ENCODE data around the gene STUM. TPM values are rescaled to one million over a fixed set of nuclear protein-coding genes. Genes with fewer than 3 reads are reported as not detected.

STUM gene
- total RNA-seq, 8 experiments from 2014 or later, result 0.09 to 4.2 (median 0.47) TPM

- no peak overlapping the region for H3K4me3 ChIP-seq
- H3K27ac ChIP-seq, result no peak overlapping the region
- H3K4me1 ChIP-seq (replicated peaks in 1 of 2), result peaks cover 36 to 54% of the 10 kb centered on the region in 2 donors
- in situ Hi-C loops (cut with MboI; ENCODE audit: low pct_unique_long_range_greater_than_20kb in 2 of 9, low sequenced_read_pairs in 9 of 9, unreplicated experiment in 9 of 9), result no loop called here
- peak in 1 of 8 experiments; percentile 5 for ATAC-seq (replicated peaks in 6 of 8)
- 78 to 96% (median 91%) methylated on average over 2 to 8 of the region's 11 CpGs; no CpG with 5 or more reads in 4 of the 10 experiments for WGBS, 10 experiments
Observed at GRCh38 chr1:226653311-226653921, 104.9 kb downstream of the STUM start.

DNA sequence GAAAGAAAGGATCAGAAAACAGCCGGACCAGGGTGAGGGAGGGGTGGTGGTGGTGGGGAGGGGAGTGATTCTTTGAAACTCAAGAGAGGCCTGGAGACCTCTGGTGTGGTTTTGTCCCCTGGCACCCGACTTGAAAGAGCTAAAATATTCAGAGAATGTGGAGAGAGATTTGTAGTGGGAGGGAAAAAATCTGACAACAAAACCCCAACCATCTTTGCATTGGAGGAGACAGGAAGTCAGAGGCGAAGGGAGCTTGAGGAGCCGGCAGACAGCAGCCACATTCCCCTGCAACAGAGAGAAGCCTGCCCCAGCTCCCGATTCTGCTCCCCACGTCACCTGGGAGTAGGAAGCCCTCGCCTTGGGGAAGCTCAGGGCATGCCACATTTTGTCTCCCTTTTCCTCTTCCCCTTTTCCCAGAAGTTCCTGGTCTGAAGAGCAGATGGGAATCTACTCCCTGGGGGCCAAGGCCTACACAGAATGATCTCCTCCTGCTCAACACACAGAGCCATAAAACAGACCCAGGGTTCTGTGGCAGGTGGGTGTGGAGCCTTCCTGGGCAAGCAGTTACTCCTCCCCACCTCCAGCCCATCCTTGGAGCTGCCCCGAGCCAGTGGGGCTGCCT, 105.6 kb downstream of the STUM start:
- in situ Hi-C loops (cut with MboI; ENCODE audit: low pct_unique_long_range_greater_than_20kb in 2 of 9, low sequenced_read_pairs in 9 of 9, unreplicated experiment in 9 of 9), result no loop called here
- ATAC-seq (replicated peaks in 6 of 8), result peak in 6 of 8 experiments; percentile 30 to 64 (median 38)
- WGBS, 10 experiments, result 20 to 90% (median 47%) methylated on average over 1 to 3 of the region's 8 CpGs; no CpG with 5 or more reads in 3 of the 10 experiments
- H3K27ac ChIP-seq, result peak overlapping the region in 1 of 2 donors; percentile 36
- peaks cover 40 to 59% of the 10 kb centered on the region in 2 donors for H3K4me1 ChIP-seq (replicated peaks in 1 of 2)
- H3K4me3 ChIP-seq, result no peak overlapping the region

GRCh38 chr1:226654668-226655055, 106.1 kb downstream of the STUM start:
- no peak overlapping the region for H3K4me3 ChIP-seq
- 48 to 85% (median 79%) methylated on average over 2 to 8 of the region's 8 CpGs; no CpG with 5 or more reads in 3 of the 10 experiments for WGBS, 10 experiments
- peak overlapping the region in 1 of 2 donors; percentile 36 for H3K27ac ChIP-seq
- ATAC-seq (replicated peaks in 6 of 8), result no peak
- in situ Hi-C loops (cut with MboI; ENCODE audit: low pct_unique_long_range_greater_than_20kb in 2 of 9, low sequenced_read_pairs in 9 of 9, unreplicated experiment in 9 of 9), result no loop called here
- H3K4me1 ChIP-seq (replicated peaks in 1 of 2), result peaks cover 40 to 59% of the 10 kb centered on the region in 2 donors

GRCh38 chr1:226655251-226656163, 106.9 kb downstream of the STUM start:
- in situ Hi-C loops (cut with MboI; ENCODE audit: low pct_unique_long_range_greater_than_20kb in 2 of 9, low sequenced_read_pairs in 9 of 9, unreplicated experiment in 9 of 9), result no loop called here
- no peak for ATAC-seq (replicated peaks in 6 of 8)
- Histone ChIP-seq H3K4me1 (replicated peaks in 1 of 2) (peaks cover 33 to 55% of the 10 kb centered on the region in 2 donors), H3K27ac (no peak overlapping the region), H3K4me3 (no peak overlapping the region)
- 20 to 100% (median 81%) methylated on average over 1 to 8 of the region's 12 CpGs; no CpG with 5 or more reads in 1 of the 10 experiments for WGBS, 10 experiments

DNA sequence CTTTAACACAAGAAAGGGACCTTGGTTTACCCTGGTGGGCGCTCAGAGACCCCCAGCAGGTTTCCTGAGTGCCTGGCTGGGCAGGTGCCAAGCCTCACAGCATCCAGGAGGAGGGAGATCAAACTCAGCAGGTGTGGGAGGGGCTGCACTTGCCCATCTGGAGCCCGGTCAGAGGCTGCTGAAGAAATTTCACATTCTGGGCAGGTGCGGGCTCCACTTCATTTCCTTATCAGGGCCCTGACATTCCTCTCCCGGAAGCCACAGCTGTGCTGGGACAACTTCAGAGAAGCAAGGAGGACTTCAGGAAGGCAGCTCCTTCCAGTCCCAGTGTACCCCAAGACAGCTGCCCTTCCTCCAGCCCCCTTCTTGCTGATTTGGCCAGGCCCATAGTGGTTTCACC, 107.6 kb downstream of the STUM start:
- Histone ChIP-seq H3K4me1 (replicated peaks in 1 of 2) (peaks cover 35 to 59% of the 10 kb centered on the region in 2 donors), H3K4me3 (no peak overlapping the region), H3K27ac (no peak overlapping the region)
- in situ Hi-C loops (cut with MboI; ENCODE audit: low pct_unique_long_range_greater_than_20kb in 2 of 9, low sequenced_read_pairs in 9 of 9, unreplicated experiment in 9 of 9), result no loop called here
- no peak for ATAC-seq (replicated peaks in 6 of 8)
- 80 to 100% (median 91%) methylated on average over 1 to 4 of the region's 4 CpGs; no CpG with 5 or more reads in 6 of the 10 experiments for WGBS, 10 experiments

DNA sequence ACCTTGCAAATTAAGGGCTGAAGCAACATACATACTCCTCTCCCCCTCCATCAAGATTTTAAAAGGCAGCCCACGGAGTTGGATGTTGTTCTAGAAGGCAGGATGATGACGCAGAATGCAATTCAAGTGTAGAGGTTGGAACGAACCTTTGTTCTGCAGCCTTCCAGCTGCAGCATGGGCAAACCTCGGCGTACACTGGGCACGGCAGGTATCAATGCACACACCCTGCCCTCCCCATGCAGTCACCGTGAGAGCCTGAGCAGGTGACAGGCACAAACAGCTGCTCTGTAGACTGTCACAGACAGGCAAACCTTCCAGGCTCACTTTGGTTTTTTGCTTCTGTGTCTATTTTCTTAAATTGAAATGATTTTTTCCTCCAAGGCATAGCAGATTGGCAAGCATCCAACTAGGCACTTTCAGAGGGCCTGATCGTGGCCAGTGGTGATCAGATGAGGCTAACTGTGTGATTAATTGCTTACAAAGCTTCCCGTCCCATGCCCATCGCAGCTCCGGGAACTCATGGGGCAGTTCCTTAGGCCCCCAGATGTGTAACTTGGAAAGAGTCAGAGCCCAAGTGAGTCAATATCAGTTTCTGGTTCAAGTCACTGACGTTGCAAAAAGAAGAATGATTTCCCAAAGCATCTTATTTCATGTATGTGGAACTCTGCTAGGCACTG, 108.2 kb downstream of the STUM start:
- Histone ChIP-seq H3K4me1 (replicated peaks in 1 of 2) (peaks cover 35 to 60% of the 10 kb centered on the region in 2 donors), H3K4me3 (no peak overlapping the region), H3K27ac (no peak overlapping the region)
- WGBS, 10 experiments, result 13 to 75% (median 65%) methylated on average over 1 to 12 of the region's 12 CpGs; no CpG with 5 or more reads in 2 of the 10 experiments
- peak in 7 of 8 experiments; percentile 19 to 77 (median 30) for ATAC-seq (replicated peaks in 6 of 8)
- in situ Hi-C loops (cut with MboI; ENCODE audit: low pct_unique_long_range_greater_than_20kb in 2 of 9, low sequenced_read_pairs in 9 of 9, unreplicated experiment in 9 of 9), result no loop called here

DNA sequence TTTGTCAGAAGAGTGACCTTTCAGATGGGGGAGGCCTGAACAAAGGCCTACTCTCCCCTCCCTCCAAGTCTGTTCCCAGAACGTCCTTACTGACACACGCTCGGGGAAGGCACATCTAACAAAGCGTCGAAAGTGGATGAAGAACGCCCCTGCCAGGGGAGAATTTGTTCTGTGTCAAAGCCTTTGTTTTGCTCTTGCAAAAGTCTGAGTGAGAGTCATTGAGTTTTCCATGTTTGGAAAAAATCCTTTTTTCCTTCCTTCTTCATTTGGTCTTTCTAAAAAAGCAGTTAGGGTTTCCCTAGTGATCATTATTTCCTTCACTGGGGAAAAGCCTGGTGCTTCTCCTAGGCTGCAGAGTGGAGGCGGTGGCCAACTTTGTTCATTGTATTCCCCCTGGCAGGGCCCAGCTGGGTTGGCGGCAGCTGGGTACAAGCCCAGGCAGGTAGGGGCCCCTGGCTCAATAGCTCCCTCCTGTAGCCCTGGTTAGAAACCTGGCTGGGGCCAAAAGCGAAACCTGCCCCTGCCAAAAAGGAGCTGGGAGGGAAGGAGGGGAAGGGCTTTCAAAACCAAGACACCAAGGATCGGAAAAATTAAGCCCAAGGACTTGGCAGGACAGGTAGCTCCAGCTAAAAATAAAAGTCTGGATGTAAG, 109.5 kb downstream of the STUM start:
- Histone ChIP-seq H3K4me1 (replicated peaks in 1 of 2) (peaks cover 44 to 73% of the 10 kb centered on the region in 2 donors), H3K4me3 (no peak overlapping the region), H3K27ac (no peak overlapping the region)
- in situ Hi-C loops (cut with MboI; ENCODE audit: low pct_unique_long_range_greater_than_20kb in 2 of 9, low sequenced_read_pairs in 9 of 9, unreplicated experiment in 9 of 9), result no loop called here
- peak in 4 of 8 experiments; percentile 15 to 46 (median 25) for ATAC-seq (replicated peaks in 6 of 8)
- WGBS, 10 experiments, result 20 to 100% (median 45%) methylated on average over 1 to 10 of the region's 10 CpGs; no CpG with 5 or more reads in 1 of the 10 experiments

- no peak overlapping the region for H3K27ac ChIP-seq
- no peak for ATAC-seq (replicated peaks in 6 of 8)
- WGBS, 10 experiments, result 85 to 100% (median 93%) methylated on average over 1 to 19 of the region's 22 CpGs; no CpG with 5 or more reads in 3 of the 10 experiments
- peaks cover 45 to 74% of the 10 kb centered on the region in 2 donors for H3K4me1 ChIP-seq (replicated peaks in 1 of 2)
- in situ Hi-C loops (cut with MboI; ENCODE audit: low pct_unique_long_range_greater_than_20kb in 2 of 9, low sequenced_read_pairs in 9 of 9, unreplicated experiment in 9 of 9), result no loop called here
- no peak overlapping the region for H3K4me3 ChIP-seq
Observed at GRCh38 chr1:226658546-226659125, 110.1 kb downstream of the STUM start.

Other genes with a start within 250 kb of the STUM start
- 10 to 100 TPM in 1 of 8 experiments, 1 to 10 TPM in 7; 2.0 to 14.1 (median 5.7) TPM for gene LIN9, start 239.6 kb upstream of the STUM start, total RNA-seq
- gene PARP1, start 140.7 kb upstream of the STUM start, total RNA-seq, result 100 to 1,000 TPM in 6 of 8 experiments, 10 to 100 TPM in 2; 51.4 to 243 (median 118) TPM
- gene ITPKB, start 190.5 kb downstream of the STUM start, total RNA-seq, result 10 to 100 TPM in 1 of 8 experiments, 1 to 10 TPM in 6, under 1 TPM in 1; 0.54 to 48.6 (median 3.4) TPM

Data from motor neuron (in vitro differentiated cells).